ENCODE data around the gene OR51M1.
"Not testable (repeated sequence)": the region's sequence is repeated elsewhere in the genome, so short reads cannot be mapped to it uniquely, and the experiment has no call there.

Gene OR51M1

GRCh38 chr11:5383576-5383975, at the start of gene OR51M1:
TSS of gene OR51M1 (plus strand) at chr11:5383812. CDS start at chr11:5389399, 5,587 bp downstream.
- DNase-seq (ENCODE audit: low read depth in 2 of 2, low spot score in 1 of 2): no peak

DNA sequence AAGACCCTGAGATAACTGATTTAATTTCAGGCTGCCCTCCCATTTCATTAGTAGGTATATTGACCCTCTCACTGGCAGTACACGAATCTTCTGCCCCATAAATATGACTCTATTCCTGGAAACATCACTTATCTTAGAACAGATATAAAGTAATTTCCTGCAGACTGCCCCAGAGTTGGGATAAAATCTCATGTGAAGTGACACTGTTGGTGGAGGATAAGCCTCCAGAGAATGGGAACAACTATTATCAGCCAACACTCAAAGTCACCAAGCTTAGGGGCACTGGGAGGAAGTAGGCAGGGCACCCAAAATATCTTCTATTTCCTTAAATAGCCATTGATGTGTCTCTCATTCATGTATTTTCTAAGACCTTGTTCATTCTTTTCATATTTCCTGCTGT, 48.4 kb upstream of the OR51M1 start:
- no peak for DNase-seq (ENCODE audit: low read depth in 2 of 2, low spot score in 1 of 2)

GRCh38 chr11:5336331-5336730, 47.3 kb upstream of the OR51M1 start:
- no peak for DNase-seq (ENCODE audit: low read depth in 2 of 2, low spot score in 1 of 2)

- not testable (repeated sequence) for DNase-seq (ENCODE audit: low read depth in 2 of 2, low spot score in 1 of 2)
Measured at GRCh38 chr11:5337253-5337652, 46.4 kb upstream of the OR51M1 start.

DNA sequence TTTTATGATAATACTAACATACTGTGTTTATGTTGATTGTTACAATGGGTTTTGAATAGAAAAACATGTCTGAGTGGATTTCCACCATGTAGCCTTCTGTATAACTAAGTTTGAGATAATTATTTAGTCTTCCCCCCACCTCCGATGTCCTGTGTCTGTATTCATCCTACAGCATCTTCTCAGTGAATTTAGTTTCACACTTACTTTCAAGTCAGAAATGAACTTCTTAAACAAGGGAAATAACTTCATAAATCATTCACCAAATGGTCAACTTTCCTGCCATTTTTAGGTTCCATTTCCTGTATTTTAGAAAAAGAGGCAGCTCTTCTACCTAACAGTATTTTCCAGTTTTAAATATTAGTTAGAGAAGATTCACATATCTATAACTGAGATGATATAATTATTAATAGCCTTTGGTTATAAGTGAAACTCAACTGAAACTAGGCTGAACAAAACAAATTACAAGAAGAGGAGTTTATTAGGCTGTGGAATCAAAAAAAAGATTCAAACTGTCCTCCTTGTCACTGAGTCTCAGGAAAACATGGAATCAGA, 43.8 kb upstream of the OR51M1 start:
- no peak for DNase-seq (ENCODE audit: low read depth in 2 of 2, low spot score in 1 of 2)

- no peak for DNase-seq (ENCODE audit: low read depth in 2 of 2, low spot score in 1 of 2)
Measured at GRCh38 chr11:5343474-5344335, 39.9 kb upstream of the OR51M1 start, which contains the start of gene OR51B5. TSS of gene OR51B5 (minus strand) at chr11:5343524. CDS start at chr11:5343524, 0 bp downstream.

GRCh38 chr11:5345831-5346230, 37.8 kb upstream of the OR51M1 start:
- DNase-seq (ENCODE audit: low read depth in 2 of 2, low spot score in 1 of 2): no peak

- no peak for DNase-seq (ENCODE audit: low read depth in 2 of 2, low spot score in 1 of 2)
Measured at GRCh38 chr11:5348551-5349194, 34.9 kb upstream of the OR51M1 start.

DNA sequence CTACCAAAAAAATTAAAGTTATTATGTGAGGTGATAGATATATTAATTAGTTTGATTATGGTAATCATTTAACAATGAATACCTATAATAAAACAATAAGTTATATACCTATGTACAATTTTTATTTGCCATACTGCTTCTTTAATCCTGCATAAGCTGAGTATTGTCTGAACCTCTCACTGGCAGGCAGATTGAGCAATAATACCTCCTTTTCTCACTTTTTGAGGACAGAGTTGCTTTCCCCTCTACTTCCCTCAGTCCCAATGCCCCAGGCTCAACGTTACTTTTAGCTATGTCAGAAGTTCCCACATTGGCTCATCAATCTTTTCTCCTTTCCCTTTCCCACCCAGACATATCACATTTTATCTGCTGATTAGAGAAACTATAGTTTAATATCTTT, 34.1 kb upstream of the OR51M1 start:
- DNase-seq (ENCODE audit: low read depth in 2 of 2, low spot score in 1 of 2): no peak

GRCh38 chr11:5351208-5351607, 32.4 kb upstream of the OR51M1 start, which contains the start of gene OR51B6:
TSS of gene OR51B6 (plus strand) at chr11:5351508. CDS start at chr11:5351508, 0 bp downstream.
- DNase-seq (ENCODE audit: low read depth in 2 of 2, low spot score in 1 of 2): no peak

- not testable (repeated sequence) for DNase-seq (ENCODE audit: low read depth in 2 of 2, low spot score in 1 of 2)
Measured at GRCh38 chr11:5356031-5356430, 27.6 kb upstream of the OR51M1 start.

- DNase-seq (ENCODE audit: low read depth in 2 of 2, low spot score in 1 of 2): no peak
Measured at GRCh38 chr11:5362017-5362625, 21.5 kb upstream of the OR51M1 start.

GRCh38 chr11:5363679-5364078, 19.9 kb upstream of the OR51M1 start:
- no peak for DNase-seq (ENCODE audit: low read depth in 2 of 2, low spot score in 1 of 2)

DNA sequence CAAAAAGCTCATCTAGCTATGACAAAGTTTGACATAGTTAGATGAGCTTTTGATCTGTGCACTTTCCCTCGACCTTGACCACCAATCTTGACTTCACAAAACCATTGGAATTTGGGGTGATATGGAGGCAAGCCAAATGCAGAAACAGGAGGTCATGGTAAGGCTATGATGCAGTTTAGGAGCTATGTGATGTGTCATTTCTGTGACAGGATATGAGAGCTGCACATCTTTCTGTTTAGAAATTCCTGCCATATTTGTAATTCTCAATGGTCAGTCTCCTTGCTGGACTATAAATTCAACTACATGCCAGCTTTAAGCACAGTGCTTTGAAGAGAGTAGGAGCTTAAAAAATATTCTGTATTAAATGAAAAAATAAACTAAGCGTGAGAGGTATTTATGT, 19.4 kb upstream of the OR51M1 start:
- no peak for DNase-seq (ENCODE audit: low read depth in 2 of 2, low spot score in 1 of 2)

DNA sequence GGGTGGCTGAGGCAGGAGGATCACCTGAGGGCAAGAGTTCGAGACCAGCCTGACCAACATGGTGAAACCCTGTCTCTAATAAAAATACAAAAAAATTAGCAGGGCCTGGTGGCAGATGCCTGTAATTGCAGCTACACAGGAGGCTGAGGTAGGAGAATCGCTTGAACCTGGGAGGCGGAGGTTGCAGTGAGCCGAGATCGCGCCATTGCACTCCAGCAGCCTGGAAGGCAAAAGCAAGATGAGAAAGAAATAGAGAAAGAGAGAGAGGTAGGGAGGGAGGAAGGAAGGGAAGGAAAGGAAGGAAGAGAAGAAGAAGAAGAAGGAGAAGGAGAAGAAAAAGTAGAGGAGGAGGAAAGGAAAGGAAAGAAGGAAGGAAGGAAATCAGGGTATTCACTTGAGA, 17.2 kb upstream of the OR51M1 start:
- not testable (repeated sequence) for DNase-seq (ENCODE audit: low read depth in 2 of 2, low spot score in 1 of 2)

DNA sequence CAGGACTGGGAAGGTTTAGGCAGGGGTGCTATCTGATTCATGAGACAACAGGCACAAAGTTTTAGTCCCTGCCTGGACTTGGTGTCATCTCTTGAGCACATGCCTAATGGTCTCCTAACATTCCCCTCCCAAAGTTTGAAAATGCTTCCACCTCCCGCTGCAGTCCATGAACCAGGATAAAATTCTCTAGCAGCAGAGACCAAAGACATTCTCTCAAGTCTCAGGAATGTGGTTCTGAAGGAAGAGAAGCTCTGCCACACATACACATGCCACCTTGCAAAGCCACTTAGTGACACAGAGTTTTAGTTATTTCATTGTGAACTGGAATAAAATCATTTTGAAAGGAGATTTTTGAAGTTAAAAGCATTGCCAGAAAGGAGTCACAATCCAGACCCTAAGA, 16.8 kb upstream of the OR51M1 start:
- DNase-seq (ENCODE audit: low read depth in 2 of 2, low spot score in 1 of 2): no peak

- DNase-seq (ENCODE audit: low read depth in 2 of 2, low spot score in 1 of 2): no peak
Measured at GRCh38 chr11:5367448-5368074, 16.1 kb upstream of the OR51M1 start.

DNA sequence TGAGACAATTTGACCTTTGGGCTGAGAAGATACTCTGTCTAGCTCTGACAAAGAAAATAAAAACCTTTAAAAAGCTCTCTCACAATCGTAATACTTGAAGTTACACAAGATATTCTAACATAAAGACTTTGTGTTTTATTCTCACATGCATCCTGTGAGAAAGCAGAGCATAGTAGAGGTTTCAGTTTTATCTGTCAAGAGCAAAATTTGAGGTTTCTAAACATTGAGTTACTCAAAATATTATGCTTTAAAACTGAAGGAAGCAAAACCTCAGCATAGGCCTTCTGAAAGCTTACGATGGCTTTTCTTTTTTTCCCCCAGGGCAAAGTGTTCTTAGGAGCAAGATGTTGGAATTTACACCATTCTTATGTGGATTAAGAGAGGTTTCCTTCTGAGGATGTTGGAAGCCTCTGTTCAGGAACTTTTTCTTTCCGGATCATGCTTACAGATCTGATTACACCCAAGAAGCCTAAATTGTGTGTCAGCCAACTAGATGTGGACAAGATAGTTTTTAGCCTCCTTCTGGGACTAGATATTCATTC, 15.0 kb upstream of the OR51M1 start:
- no peak for DNase-seq (ENCODE audit: low read depth in 2 of 2, low spot score in 1 of 2)

DNA sequence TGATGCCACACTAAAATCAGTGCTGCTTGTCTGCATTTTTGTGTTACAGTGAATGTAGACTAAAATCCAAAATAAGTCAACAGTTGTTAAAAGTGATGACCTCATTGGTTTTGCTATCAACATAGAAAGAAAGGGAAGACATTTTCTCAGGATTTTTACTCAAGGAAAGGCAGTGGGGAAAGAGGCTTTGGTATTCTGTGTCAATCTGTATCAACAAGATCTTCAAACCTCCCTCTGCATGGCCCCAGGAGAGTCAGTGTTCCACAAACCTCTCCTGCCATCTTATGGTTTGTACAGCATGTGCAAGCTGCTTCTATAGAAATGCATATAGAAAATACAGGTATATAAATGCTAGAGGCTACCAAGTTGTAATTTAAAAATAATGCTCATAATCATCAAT, 13.8 kb upstream of the OR51M1 start:
- DNase-seq (ENCODE audit: low read depth in 2 of 2, low spot score in 1 of 2): no peak

DNA sequence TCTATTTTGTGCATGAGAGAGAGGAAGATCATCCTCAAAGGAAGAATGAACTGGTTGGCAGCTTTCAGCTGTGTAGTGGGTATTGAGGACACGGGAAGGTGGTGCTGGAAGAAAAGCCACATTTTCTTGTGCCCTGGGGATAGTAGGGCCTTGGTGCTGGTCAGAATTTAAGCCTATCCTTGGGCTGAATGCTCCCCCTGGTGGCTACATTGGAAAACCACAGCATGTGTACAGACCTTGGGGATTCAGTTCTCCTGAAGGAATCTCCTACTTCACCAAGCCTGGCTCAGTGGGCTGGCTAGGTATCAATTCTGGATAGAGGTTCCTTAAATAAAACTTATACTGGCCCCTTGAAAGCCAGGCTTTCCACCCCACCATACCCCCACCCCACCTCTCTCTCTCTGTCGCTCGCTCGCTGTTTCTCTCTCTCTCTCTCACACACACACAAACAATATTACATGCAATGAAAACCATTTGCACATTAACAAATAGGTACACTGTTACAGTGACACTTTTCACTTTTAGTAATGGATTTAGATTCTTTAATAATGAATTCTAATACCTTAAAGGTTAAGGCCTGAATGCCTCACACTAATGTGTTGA, 2.8 kb upstream of the OR51M1 start:
- DNase-seq (ENCODE audit: low read depth in 2 of 2, low spot score in 1 of 2): no peak

All from stimulated activated CD8-positive, alpha-beta memory T cell treated with anti-CD3 and anti-CD28 coated beads, Interleukin-4, amount 100 ng/mL, for 1 hour (primary cell).